HG03175 (cell line): ENCODE measurements around the gene SMPD4.
"Not testable (repeated sequence)": the region's sequence is repeated elsewhere in the genome, so short reads cannot be mapped to it uniquely, and the experiment has no call there.

Experiments used
- ATAC-seq: cut with Tn5 transposase; IDR thresholded peaks from one replicate; pipeline ENCODE4 v1.9.1; 2021; ENCODE audit warnings: mild to moderate bottlenecking, moderate library complexity; ENCODE audit not compliant: unreplicated experiment

Gene SMPD4

DNA sequence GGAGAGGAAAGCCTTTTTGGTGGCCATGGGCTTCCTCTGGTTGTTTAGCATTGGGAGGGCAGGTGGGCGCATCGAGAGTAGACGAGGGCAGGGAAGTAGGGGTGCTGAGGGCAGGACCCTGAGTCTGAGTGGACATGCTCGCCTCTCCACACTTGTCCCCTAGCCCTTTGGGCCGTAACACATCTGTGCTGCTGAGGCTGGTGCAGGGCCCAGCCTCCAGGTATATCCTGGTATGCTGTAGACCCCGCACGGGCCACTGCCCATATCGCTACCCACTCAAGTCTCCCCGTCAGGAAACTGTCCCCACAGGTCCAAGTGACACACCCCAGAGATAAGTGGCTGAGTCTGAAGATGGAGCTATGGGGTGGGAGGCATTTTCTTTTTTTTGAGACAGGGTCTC is 22.8 kb downstream of the SMPD4 start:
- no peak for ATAC-seq

DNA sequence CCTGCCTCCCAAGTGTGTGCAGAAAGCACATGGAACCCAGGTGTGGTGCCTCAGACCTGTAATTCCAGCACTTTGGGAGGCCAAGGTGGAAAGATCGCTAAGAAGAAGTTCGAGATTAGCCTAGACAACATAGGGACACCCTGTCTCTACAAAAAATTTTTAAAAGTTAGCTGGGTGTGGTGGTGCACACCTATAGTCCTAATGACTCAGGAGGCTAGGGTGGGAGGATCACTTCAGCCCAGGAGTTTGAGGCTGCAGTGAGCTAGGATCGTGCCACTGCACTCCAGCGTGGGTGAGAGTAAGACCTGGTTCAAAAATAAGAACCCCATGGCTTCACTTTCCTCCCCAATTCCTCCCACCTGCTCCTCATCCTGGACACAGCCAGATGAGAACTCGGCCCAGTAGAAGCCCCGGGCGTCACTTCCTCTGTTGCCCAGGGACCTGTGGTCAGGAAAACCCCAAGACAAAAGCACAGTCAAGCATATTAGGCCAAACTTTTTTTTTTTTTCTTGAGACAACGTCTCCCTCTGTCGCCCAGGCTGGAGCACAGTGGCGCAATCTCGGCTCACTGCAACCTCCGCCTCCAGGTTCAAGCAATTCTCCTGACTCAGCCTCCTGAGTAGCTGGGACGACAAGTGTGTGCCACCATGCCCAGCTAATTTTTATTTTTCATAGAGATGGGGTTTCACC is 23.4 kb downstream of the SMPD4 start:
- peak; percentile 83 for ATAC-seq

GRCh38 chr2:130157354-130157753 is 24.0 kb downstream of the SMPD4 start:
- peak; percentile 49 for ATAC-seq

DNA sequence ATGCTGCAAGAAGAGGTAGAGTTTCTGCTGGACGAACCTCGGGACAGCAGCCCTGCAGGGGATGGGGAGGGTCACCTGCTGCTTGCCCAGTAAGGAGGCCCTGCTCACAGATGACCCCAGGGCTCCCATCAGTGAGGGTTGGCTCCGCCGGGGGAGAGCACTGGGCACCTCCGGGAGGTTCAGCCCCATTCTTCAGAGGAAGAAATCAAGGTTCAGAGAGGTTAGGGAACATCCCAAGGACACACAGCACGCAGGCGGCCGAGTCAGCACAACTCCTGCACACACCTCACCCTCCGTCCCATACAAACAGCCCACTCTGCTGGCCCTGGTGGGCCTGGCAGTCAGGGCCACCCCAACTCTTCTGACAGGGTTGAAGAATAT is 24.8 kb downstream of the SMPD4 start:
- no peak for ATAC-seq

GRCh38 chr2:130155956-130156623 is 25.3 kb downstream of the SMPD4 start:
- not testable (repeated sequence) for ATAC-seq

DNA sequence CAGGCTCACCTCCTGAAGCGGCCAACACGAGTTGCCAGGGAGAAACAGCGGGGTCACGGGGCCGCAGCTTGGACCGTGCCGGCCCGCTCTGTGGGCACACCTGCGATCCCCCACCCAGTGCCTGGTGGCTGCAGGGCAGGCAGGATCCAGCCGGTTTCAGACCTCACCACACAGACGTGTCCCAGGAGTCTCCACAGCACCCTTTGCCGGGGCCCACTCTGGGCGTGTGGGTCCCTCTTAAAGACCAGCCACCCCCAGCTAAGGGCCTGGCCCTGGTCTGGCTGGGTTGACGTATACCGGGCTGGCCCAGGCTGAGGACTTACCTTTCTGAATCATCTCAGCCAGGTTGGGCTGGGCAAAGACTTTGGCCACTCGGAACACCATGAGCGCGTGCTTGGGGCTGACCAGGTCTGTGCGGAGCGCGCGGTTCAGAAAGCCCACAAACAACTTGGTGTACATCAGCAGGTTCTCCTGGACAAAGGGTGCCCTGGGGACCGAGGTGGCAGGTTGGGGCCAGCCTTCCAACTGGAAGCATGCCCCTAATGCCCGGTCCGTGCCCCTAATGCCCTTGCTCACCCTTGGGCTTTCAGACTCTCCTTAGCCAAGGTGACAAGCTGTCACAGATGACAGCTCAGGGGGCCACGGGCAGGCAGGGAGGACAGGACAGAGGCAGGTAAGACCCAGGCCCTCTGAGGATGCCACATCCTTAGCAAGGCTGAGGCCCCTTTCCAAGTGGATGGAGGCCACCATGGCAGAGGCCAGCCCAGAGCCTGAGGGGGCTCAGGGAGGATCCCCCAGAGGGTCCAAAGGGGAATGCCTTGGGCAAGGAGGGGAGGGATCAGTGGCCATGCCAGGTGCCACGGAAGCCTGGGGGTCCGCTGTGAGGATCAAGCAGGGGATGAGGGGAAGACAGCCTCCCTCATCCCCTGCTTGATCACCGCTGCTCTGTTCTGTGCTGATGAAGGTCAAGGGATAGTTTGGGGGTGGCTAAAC is 26.3 kb downstream of the SMPD4 start:
- ATAC-seq: no peak

DNA sequence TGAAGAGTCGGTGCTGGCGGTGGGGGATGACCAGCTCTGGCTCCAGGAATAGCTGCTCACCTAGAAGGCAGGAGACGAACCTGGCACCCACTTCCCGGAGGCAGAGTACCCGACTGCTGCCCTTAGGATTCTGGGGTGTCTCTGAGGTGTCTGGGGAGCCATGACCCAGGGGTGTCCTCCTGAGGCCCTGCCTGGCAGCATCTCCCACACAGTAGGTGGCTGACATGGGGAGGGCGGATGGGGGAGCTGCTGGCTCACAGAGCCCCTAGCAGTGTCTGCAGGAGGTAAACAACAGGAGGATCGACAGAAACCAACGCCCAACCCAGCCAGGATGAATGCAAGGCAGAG is 27.0 kb downstream of the SMPD4 start:
- not testable (repeated sequence) for ATAC-seq

- ATAC-seq: not testable (repeated sequence)
Observed at GRCh38 chr2:130153721-130154422, 27.5 kb downstream of the SMPD4 start.

GRCh38 chr2:130152816-130153595 is 28.4 kb downstream of the SMPD4 start:
- ATAC-seq: no peak

GRCh38 chr2:130152136-130152815 is 29.1 kb downstream of the SMPD4 start:
- ATAC-seq: not testable (repeated sequence)

GRCh38 chr2:130151145-130151512 is 30.3 kb downstream of the SMPD4 start:
- not testable (repeated sequence) for ATAC-seq

DNA sequence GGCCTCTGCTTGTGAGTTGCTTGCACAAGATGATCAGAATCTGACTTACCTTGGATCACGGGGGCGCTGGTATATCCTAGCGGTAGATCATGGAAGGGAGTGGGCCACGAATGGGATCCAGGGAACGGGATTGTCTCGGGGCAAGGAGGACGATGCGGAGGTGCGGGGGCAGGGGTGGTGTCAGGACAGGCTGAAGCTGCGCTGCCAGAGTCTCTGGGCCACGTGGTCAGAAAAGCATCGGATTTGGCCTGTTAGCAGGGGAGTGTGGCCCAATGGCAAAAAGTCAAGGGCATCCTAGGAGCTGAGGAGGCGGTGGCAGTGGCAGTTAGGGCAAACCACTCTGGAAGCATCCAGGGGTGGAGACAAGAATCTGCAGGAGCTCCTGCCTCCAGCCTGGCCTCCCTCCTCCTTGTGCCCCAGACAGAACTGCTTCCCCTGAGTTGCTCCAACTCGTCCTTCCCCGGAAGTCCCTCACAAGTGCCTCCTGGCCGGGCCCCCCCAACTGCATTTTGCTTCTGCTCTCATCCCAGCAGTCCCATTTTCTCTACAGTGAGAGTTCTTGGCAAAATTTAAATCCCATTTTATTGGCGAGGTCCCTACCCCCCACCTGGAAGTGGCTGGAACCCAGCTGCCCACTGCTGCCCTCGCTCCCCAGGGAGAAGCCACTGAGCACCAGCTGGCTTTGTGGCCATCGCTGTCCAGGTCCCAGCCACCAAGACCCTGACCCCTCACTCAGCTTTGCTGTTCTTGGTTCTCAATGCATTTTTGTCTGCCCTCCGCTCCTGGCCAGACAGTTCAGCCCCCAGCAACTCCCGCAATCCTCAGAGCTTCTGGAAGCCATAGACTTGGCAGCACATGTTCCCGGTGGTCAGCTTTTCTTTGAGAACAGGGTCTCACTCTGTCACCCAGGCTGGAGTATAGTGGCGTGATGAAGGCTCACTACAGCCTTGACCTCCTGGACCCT is 30.9 kb downstream of the SMPD4 start:
- ATAC-seq: no peak

- not testable (repeated sequence) for ATAC-seq
Observed at GRCh38 chr2:130148515-130148914, 32.9 kb downstream of the SMPD4 start.

DNA sequence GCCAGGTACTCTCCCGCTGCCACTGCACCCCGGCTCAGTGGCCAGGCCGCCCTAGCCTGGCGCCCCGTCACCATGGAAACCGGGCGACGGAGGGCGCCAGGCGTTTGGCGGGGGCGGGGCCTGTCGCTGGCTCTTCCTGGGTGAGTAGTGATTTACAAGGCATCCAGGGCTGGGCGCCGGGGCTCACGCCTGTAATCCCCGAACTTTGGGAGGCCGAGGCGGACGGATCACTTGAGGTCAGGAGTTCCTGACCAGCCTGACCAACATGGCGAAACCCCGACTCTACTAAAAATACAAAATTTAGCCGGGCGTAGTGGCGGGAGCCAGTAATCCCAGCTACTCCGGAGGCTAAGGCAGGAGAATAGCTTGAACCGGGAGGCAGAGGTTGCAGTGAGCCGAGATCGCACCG is 36.4 kb downstream of the SMPD4 start, which contains the start of gene CCDC74B:
Gene CCDC74B, minus strand, starts transcription at position 107 of the 409 bp plus-strand sequence. CDS start 116 bp downstream, outside the sequence.
- peak; percentile 84 for ATAC-seq

DNA sequence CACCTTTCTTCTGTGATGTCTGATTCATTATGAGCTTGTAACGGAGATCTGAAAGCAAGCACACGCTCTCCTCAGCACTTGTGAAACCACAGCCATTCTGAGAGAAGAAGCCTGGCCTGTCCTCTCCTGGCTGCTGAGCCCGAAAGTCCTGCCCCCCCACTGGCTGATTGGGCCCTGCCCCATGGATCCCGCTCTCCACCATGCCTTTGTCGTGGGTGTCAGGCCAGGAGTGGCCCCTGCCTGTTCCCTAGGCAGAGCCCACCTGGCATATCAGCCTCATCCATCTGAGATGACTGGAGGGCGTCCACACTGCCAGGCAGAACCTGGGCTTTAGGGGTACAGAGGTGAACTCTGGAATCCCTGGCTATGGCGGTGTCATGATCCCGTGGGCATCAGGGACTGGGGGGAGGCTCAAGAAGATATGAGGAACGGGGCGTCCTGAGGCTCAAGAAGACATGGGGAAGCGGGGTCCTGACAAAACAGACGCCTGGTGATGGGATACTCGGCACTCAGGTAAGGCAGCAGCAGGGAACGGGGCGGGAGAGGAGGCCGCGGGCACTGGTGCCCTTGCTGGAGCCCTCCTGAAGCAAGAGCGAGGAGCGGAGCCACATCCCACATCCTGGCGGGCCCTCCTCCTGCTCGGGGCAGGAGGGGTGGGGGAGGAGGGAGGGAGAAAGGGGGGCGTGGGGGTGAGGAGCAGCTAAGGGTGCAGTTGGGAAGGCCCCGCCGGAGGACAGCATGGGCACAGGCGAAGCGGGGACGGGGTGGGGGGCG is 37.9 kb downstream of the SMPD4 start:
- peak; percentile 35 for ATAC-seq

- ATAC-seq: not testable (repeated sequence)
Observed at GRCh38 chr2:130142396-130143265, 38.8 kb downstream of the SMPD4 start.
